ENCODE results near the gene PGAP3.
A peak's percentile ranks its signal among the peaks of the same experiment; 100 is the strongest.

Gene PGAP3

GRCh38 chr17:39666231-39666600 lies 21.6 kb downstream of the PGAP3 start:
- FAIRE-seq (no peak), DNase-seq (ENCODE audit: insufficient read length) (no peak)
- no peak for TF ChIP-seq TAF1 (IDR thresholded peaks at IDR 0.05; ENCODE audit: borderline replicate concordance, low read depth, low read length)
- no peak for TF ChIP-seq POLR2AphosphoS5 (IDR thresholded peaks at IDR 0.05; ENCODE audit: low read depth, low read length)
- TF ChIP-seq POLR2A (IDR thresholded peaks at IDR 0.05; ENCODE audit: low read depth, low read length), result no peak

- DNase-seq (ENCODE audit: insufficient read length), result no peak
- TF ChIP-seq POLR2AphosphoS5 (IDR thresholded peaks at IDR 0.05; ENCODE audit: low read depth, low read length), result no peak
- TF ChIP-seq TAF1 (IDR thresholded peaks at IDR 0.05; ENCODE audit: borderline replicate concordance, low read depth, low read length), result no peak
- no peak for TF ChIP-seq POLR2A (IDR thresholded peaks at IDR 0.05; ENCODE audit: low read depth, low read length)
- no peak for FAIRE-seq
Observed at GRCh38 chr17:39665642-39666224, 22.1 kb downstream of the PGAP3 start.

GRCh38 chr17:39664581-39665561 lies 23.0 kb downstream of the PGAP3 start, which contains the start of gene TCAP:
Gene TCAP, plus strand, starts transcription at chr17:39665349. Its CDS starts 11 bp downstream, at chr17:39665360.
- DNase-seq (ENCODE audit: insufficient read length) (no peak), FAIRE-seq (peak; percentile 9)
- TF ChIP-seq TAF1 (IDR thresholded peaks at IDR 0.05; ENCODE audit: borderline replicate concordance, low read depth, low read length) (no peak), POLR2A (IDR thresholded peaks at IDR 0.05; ENCODE audit: low read depth, low read length) (no peak)

- FAIRE-seq (no peak), DNase-seq (ENCODE audit: insufficient read length) (no peak)
- TF ChIP-seq POLR2A (IDR thresholded peaks at IDR 0.05; ENCODE audit: low read depth, low read length) (no peak), POLR2AphosphoS5 (IDR thresholded peaks at IDR 0.05; ENCODE audit: low read depth, low read length) (no peak), TAF1 (IDR thresholded peaks at IDR 0.05; ENCODE audit: borderline replicate concordance, low read depth, low read length) (no peak)
Observed at GRCh38 chr17:39663688-39664580, 23.9 kb downstream of the PGAP3 start.

GRCh38 chr17:39663340-39663687 lies 24.5 kb downstream of the PGAP3 start:
- no peak for FAIRE-seq
- TF ChIP-seq POLR2AphosphoS5 (IDR thresholded peaks at IDR 0.05; ENCODE audit: low read depth, low read length) (no peak), POLR2A (IDR thresholded peaks at IDR 0.05; ENCODE audit: low read depth, low read length) (no peak), TAF1 (IDR thresholded peaks at IDR 0.05; ENCODE audit: borderline replicate concordance, low read depth, low read length) (no peak)
- DNase-seq (ENCODE audit: insufficient read length), result no peak

- TF ChIP-seq TAF1 (IDR thresholded peaks at IDR 0.05; ENCODE audit: borderline replicate concordance, low read depth, low read length), result no peak
- TF ChIP-seq POLR2A (IDR thresholded peaks at IDR 0.05; ENCODE audit: low read depth, low read length), result no peak
- no peak for TF ChIP-seq POLR2AphosphoS5 (IDR thresholded peaks at IDR 0.05; ENCODE audit: low read depth, low read length)
- FAIRE-seq, result no peak
Observed at GRCh38 chr17:39662551-39663339, 25.1 kb downstream of the PGAP3 start.

GRCh38 chr17:39661744-39662541 lies 25.9 kb downstream of the PGAP3 start:
- DNase-seq (ENCODE audit: insufficient read length), result no peak
- no peak for FAIRE-seq
- no peak for TF ChIP-seq POLR2AphosphoS5 (IDR thresholded peaks at IDR 0.05; ENCODE audit: low read depth, low read length)
- TF ChIP-seq POLR2A (IDR thresholded peaks at IDR 0.05; ENCODE audit: low read depth, low read length), result no peak
- TF ChIP-seq TAF1 (IDR thresholded peaks at IDR 0.05; ENCODE audit: borderline replicate concordance, low read depth, low read length), result no peak

More at GRCh38 chr17:39662551-39663339, 25.1 kb downstream of the PGAP3 start:
- no peak for DNase-seq (ENCODE audit: insufficient read length)

GRCh38 chr17:39660397-39661385 lies 27.2 kb downstream of the PGAP3 start:
- no peak for FAIRE-seq
- TF ChIP-seq TAF1 (IDR thresholded peaks at IDR 0.05; ENCODE audit: borderline replicate concordance, low read depth, low read length) (no peak), POLR2AphosphoS5 (IDR thresholded peaks at IDR 0.05; ENCODE audit: low read depth, low read length) (no peak), POLR2A (IDR thresholded peaks at IDR 0.05; ENCODE audit: low read depth, low read length) (no peak)
- no peak for DNase-seq (ENCODE audit: insufficient read length)

- TF ChIP-seq POLR2A (IDR thresholded peaks at IDR 0.05; ENCODE audit: low read depth, low read length), result no peak
- TF ChIP-seq POLR2AphosphoS5 (IDR thresholded peaks at IDR 0.05; ENCODE audit: low read depth, low read length), result no peak
- TF ChIP-seq TAF1 (IDR thresholded peaks at IDR 0.05; ENCODE audit: borderline replicate concordance, low read depth, low read length), result no peak
- no peak for DNase-seq (ENCODE audit: insufficient read length)
- no peak for FAIRE-seq
Observed at GRCh38 chr17:39660011-39660360, 27.9 kb downstream of the PGAP3 start.
